Effector memory CD8-positive, alpha-beta T cell (primary cell): ENCODE results near the gene RTN4R.

Experiments
- ATAC-seq: fragments of 150-1000 bp; cut with Tn5 transposase; replicated peaks from 2 replicates; pipeline ENCODE4 v1.10.0; 2021; ENCODE audit warnings: mild to moderate bottlenecking, moderate library complexity
- DNase-seq, 3 experiments: peaks; one replicate each; pipeline ENCODE4 v3.0.0; 2021
- H3K27ac Mint-ChIP-seq, 2 donors: one replicate each; pipeline ENCODE4 v1.8.0; 2022; ENCODE audit warnings: mild to moderate bottlenecking in 2 of 2, mixed read lengths in 2 of 2, moderate library complexity in 2 of 2
- H3K27me3 Mint-ChIP-seq, 2 donors: one replicate each; pipeline ENCODE4 v1.8.0; 2022; ENCODE audit warnings: mixed read lengths in 2 of 2
- H3K36me3 Mint-ChIP-seq: one replicate; pipeline ENCODE4 v1.8.0; 2022; ENCODE audit warnings: mild to moderate bottlenecking, moderate library complexity, mixed read lengths; ENCODE audit not compliant: insufficient read depth
- H3K4me1 Mint-ChIP-seq, 2 donors: one replicate each; pipeline ENCODE4 v1.8.0; 2022; ENCODE audit warnings: low read depth in 2 of 2, mixed read lengths in 2 of 2
- H3K4me3 Mint-ChIP-seq, 2 donors: one replicate each; pipeline ENCODE4 v1.8.0; 2022; ENCODE audit warnings: mild to moderate bottlenecking in 2 of 2, mixed read lengths in 2 of 2, moderate library complexity in 2 of 2
- H3K9me3 Mint-ChIP-seq, 2 donors: one replicate each; pipeline ENCODE4 v1.8.0; 2022; ENCODE audit warnings: mixed read lengths in 2 of 2

The RTN4R gene

GRCh38 chr22:20211997-20212753 lies 55.9 kb downstream of the RTN4R start:
- ATAC-seq (no peak), DNase-seq (no peak)
- Mint-ChIP-seq H3K36me3 (no peaks in the 10 kb centered on the region), H3K27me3 (no peaks in the 10 kb centered on the region), H3K27ac (peak overlapping the region in 1 of 2 donors; percentile 82), H3K9me3 (no peaks in the 10 kb centered on the region), H3K4me1 (peaks cover 20 to 27% of the 10 kb centered on the region in 2 donors), H3K4me3 (peak overlapping the region in 1 of 2 donors; percentile 54)

GRCh38 chr22:20211409-20211996 lies 56.6 kb downstream of the RTN4R start:
- no peak overlapping the region for H3K4me3 Mint-ChIP-seq
- ATAC-seq (no peak), DNase-seq (no peak)
- H3K4me1 Mint-ChIP-seq: peaks cover 24 to 31% of the 10 kb centered on the region in 2 donors
- H3K36me3 Mint-ChIP-seq: no peaks in the 10 kb centered on the region
- peak overlapping the region in 1 of 2 donors; percentile 72 for H3K27ac Mint-ChIP-seq
- H3K9me3 Mint-ChIP-seq: no peaks in the 10 kb centered on the region
- no peaks in the 10 kb centered on the region for H3K27me3 Mint-ChIP-seq

- Mint-ChIP-seq H3K9me3 (no peaks in the 10 kb centered on the region), H3K27me3 (no peaks in the 10 kb centered on the region), H3K27ac (peak overlapping the region in 1 of 2 donors; percentile 72), H3K4me3 (no peak overlapping the region), H3K4me1 (peaks cover 30 to 39% of the 10 kb centered on the region in 2 donors), H3K36me3 (no peaks in the 10 kb centered on the region)
- ATAC-seq: no peak
- no peak for DNase-seq
These were observed 57.6 kb downstream of the RTN4R start for GRCh38 chr22:20210473-20211059.

- DNase-seq (no peak), ATAC-seq (no peak)
- H3K27ac Mint-ChIP-seq: peak overlapping the region in 1 of 2 donors; percentile 72
- H3K4me1 Mint-ChIP-seq: peaks cover 32 to 38% of the 10 kb centered on the region in 2 donors
- no peaks in the 10 kb centered on the region for H3K9me3 Mint-ChIP-seq
- H3K27me3 Mint-ChIP-seq: no peaks in the 10 kb centered on the region
- no peaks in the 10 kb centered on the region for H3K36me3 Mint-ChIP-seq
- no peak overlapping the region for H3K4me3 Mint-ChIP-seq
These were observed 58.3 kb downstream of the RTN4R start for GRCh38 chr22:20209761-20210250.

- Mint-ChIP-seq H3K27me3 (no peaks in the 10 kb centered on the region), H3K36me3 (no peaks in the 10 kb centered on the region), H3K27ac (peak overlapping the region; percentile 95), H3K9me3 (no peaks in the 10 kb centered on the region), H3K4me1 (peaks cover 32 to 38% of the 10 kb centered on the region in 2 donors), H3K4me3 (no peak overlapping the region)
- ATAC-seq: no peak
- no peak for DNase-seq
These were observed 59.3 kb downstream of the RTN4R start for GRCh38 chr22:20208713-20209310.

- Mint-ChIP-seq H3K36me3 (no peaks in the 10 kb centered on the region), H3K4me1 (peaks cover 25 to 35% of the 10 kb centered on the region in 2 donors), H3K9me3 (no peaks in the 10 kb centered on the region), H3K27ac (peak overlapping the region; percentile 95), H3K27me3 (no peaks in the 10 kb centered on the region), H3K4me3 (peak overlapping the region; percentile 89 to 91)
- DNase-seq: no peak
- ATAC-seq: no peak
These were observed 60.7 kb downstream of the RTN4R start for GRCh38 chr22:20207277-20208025.

- H3K27ac Mint-ChIP-seq: peak overlapping the region; percentile 95
- peak overlapping the region; percentile 89 to 91 for H3K4me3 Mint-ChIP-seq
- H3K9me3 Mint-ChIP-seq: no peaks in the 10 kb centered on the region
- peaks cover 0 to 6% of the 10 kb centered on the region in 2 donors for H3K27me3 Mint-ChIP-seq
- ATAC-seq: peak; percentile 39
- DNase-seq: no peak
- H3K4me1 Mint-ChIP-seq: peaks cover 21 to 29% of the 10 kb centered on the region in 2 donors
- no peaks in the 10 kb centered on the region for H3K36me3 Mint-ChIP-seq
These were observed 61.4 kb downstream of the RTN4R start for GRCh38 chr22:20206709-20207215.

- no peaks in the 10 kb centered on the region for H3K9me3 Mint-ChIP-seq
- ATAC-seq (peak; percentile 95), DNase-seq (peak; percentile 47 to 62 (median 52))
- H3K4me3 Mint-ChIP-seq: peak overlapping the region; percentile 89 to 91
- peaks cover 0 to 8% of the 10 kb centered on the region in 2 donors for H3K27me3 Mint-ChIP-seq
- H3K4me1 Mint-ChIP-seq: peaks cover 21 to 29% of the 10 kb centered on the region in 2 donors
- H3K27ac Mint-ChIP-seq: peak overlapping the region; percentile 95
- no peaks in the 10 kb centered on the region for H3K36me3 Mint-ChIP-seq
These were observed 62.0 kb downstream of the RTN4R start for GRCh38 chr22:20205964-20206708.

GRCh38 chr22:20205464-20205963 lies 62.6 kb downstream of the RTN4R start:
- H3K27ac Mint-ChIP-seq: peak overlapping the region; percentile 95
- no peak for ATAC-seq
- H3K4me1 Mint-ChIP-seq: peaks cover 21 to 29% of the 10 kb centered on the region in 2 donors
- DNase-seq: no peak
- H3K27me3 Mint-ChIP-seq: peaks cover 0 to 8% of the 10 kb centered on the region in 2 donors
- H3K9me3 Mint-ChIP-seq: no peaks in the 10 kb centered on the region
- no peaks in the 10 kb centered on the region for H3K36me3 Mint-ChIP-seq
- H3K4me3 Mint-ChIP-seq: peak overlapping the region; percentile 89 to 91

- no peak for ATAC-seq
- Mint-ChIP-seq H3K27ac (no peak overlapping the region), H3K27me3 (peaks cover 0 to 8% of the 10 kb centered on the region in 2 donors), H3K4me3 (no peak overlapping the region), H3K9me3 (no peaks in the 10 kb centered on the region), H3K36me3 (no peaks in the 10 kb centered on the region), H3K4me1 (peaks cover 21 to 29% of the 10 kb centered on the region in 2 donors)
- no peak for DNase-seq
These were observed 63.3 kb downstream of the RTN4R start for GRCh38 chr22:20204806-20205205.

- ATAC-seq: no peak
- no peak for DNase-seq
- Mint-ChIP-seq H3K4me1 (peaks cover 21 to 29% of the 10 kb centered on the region in 2 donors), H3K9me3 (no peaks in the 10 kb centered on the region), H3K36me3 (no peaks in the 10 kb centered on the region), H3K27me3 (peaks cover 0 to 8% of the 10 kb centered on the region in 2 donors), H3K27ac (peak overlapping the region in 1 of 2 donors; percentile 21), H3K4me3 (no peak overlapping the region)
These were observed 63.8 kb downstream of the RTN4R start for GRCh38 chr22:20204311-20204710.
